MM.1S (cell line): ENCODE data around the gene GDF2.

Source experiments
- CTCF ChIP-seq: fragments of 300-600 bp; sonication (generic); IDR thresholded peaks from 2 replicates; pipeline ENCODE4 v1.5.1; 2016; ENCODE audit warnings: antibody characterized with exemption, low read length, mixed read lengths
- EZH2 ChIP-seq: fragments of 300-600 bp; sonication (generic); optimal IDR thresholded peaks from 2 replicates; pipeline ENCODE3; 2017; ENCODE audit warnings: low read depth, mild to moderate bottlenecking, antibody characterized with exemption, low read length, mixed read lengths
- EZH2phosphoT487 ChIP-seq: fragments of 300-600 bp; sonication (generic); IDR thresholded peaks from 2 replicates; pipeline ENCODE4 v1.6.1; 2018; ENCODE audit warnings: antibody characterized with exemption, low read length

- no peak for TF ChIP-seq EZH2
- TF ChIP-seq CTCF, result no peak
- TF ChIP-seq EZH2phosphoT487, result no peak
Observed at GRCh38 chr10:47279276-47279675, 43.0 kb upstream of the GDF2 start.
